GM12878 (cell line): ENCODE data around the gene EPDR1. TPM values are rescaled to one million over a fixed set of nuclear protein-coding genes. Genes with fewer than 3 reads are reported as not detected.

Source experiments
- ATAC-seq: fragments of 200-7000 bp; cut with Tn5 transposase; 3 replicates; pipeline ENCODE4 v1.9.1; 2020; ENCODE audit warnings: mild to moderate bottlenecking, moderate library complexity
- BruUV-seq: library from RNA; stranded (reverse); fragments of 400-500 nt; replicated peaks from 2 replicates; lab custom pipeline; 2021; lab: Mats Ljungman, UMichigan
- CTCF ChIA-PET: fragments of 300-600 bp; sonication (Branson Sonifier 250); formaldehyde crosslinking; extraction: SDS; loops from one replicate; lab custom pipeline; 2021; ENCODE audit warnings: inconsistent platforms; lab: Yijun Ruan, JAX
- POLR2A ChIA-PET: fragments of 350-600 bp; formaldehyde crosslinking; extraction: SDS; loops from one replicate; lab custom pipeline; 2021; ENCODE audit warnings: inconsistent platforms; lab: Charles Lee
- RAD21 ChIA-PET: fragments of 300-600 bp; sonication (Branson Sonifier 250); formaldehyde crosslinking; loops from one replicate; lab custom pipeline; 2023; ENCODE audit warnings: antibody characterized with exemption; ENCODE audit not compliant: unreplicated experiment; lab: Charles Lee
- SMC1A ChIA-PET: fragments of 300-600 bp; sonication (Branson Sonifier 250); formaldehyde crosslinking; loops from one replicate; lab custom pipeline; 2023; ENCODE audit not compliant: unreplicated experiment, uncharacterized antibody; lab: Charles Lee
- DNase-seq: peaks from one replicate; pipeline ENCODE4 v3.0.0-alpha.2; 2011; ENCODE audit warnings: low read depth, low spot score
- FAIRE-seq: peaks from 3 replicates; lab custom pipeline; 2011; peaks lifted over from hg19 to GRCh38; lab: Jason Lieb, UNC
- H2AFZ ChIP-seq: 2 replicates; pipeline ENCODE4 v1.6.0; 2011; ENCODE audit warnings: low read depth, low read length, control low read depth; ENCODE audit not compliant: control insufficient read depth
- H3K27ac ChIP-seq: 2 replicates; pipeline ENCODE4 v1.5.1; 2011; ENCODE audit warnings: control low read depth; ENCODE audit not compliant: control insufficient read depth, insufficient read depth
- H3K27me3 ChIP-seq, 2 experiments: replicated peaks in 1 of 2; 2 replicates each; pipeline versions ENCODE4 v1.6.0 to v1.6.1; 2011; ENCODE audit warnings: low read length in 1 of 2; ENCODE audit not compliant: control insufficient read depth in 2 of 2, insufficient read depth in 2 of 2
- H3K36me3 ChIP-seq, 2 experiments: 2 replicates each; pipeline ENCODE4 v1.5.1; 2011; ENCODE audit warnings: low read length in 1 of 2; ENCODE audit not compliant: control insufficient read depth in 2 of 2, insufficient read depth in 2 of 2
- H3K4me1 ChIP-seq: 2 replicates; pipeline ENCODE4 v1.6.1; 2011; ENCODE audit warnings: mild to moderate bottlenecking, low read length, moderate library complexity, mixed read lengths; ENCODE audit not compliant: control insufficient read depth, insufficient read depth
- H3K4me2 ChIP-seq: 2 replicates; pipeline ENCODE4 v1.6.0; 2011; ENCODE audit warnings: control low read depth; ENCODE audit not compliant: control insufficient read depth, insufficient read depth
- H3K4me3 ChIP-seq: fragments of 200-600 bp; sonication (generic); 2 replicates; pipeline ENCODE4 v1.5.1; 2016
- H3K79me2 ChIP-seq: 2 replicates; pipeline ENCODE4 v1.6.0; 2011; ENCODE audit warnings: low read length; ENCODE audit not compliant: control insufficient read depth, insufficient read depth
- H3K9ac ChIP-seq: 2 replicates; pipeline ENCODE4 v1.8.0; 2011; ENCODE audit warnings: low read length, control low read depth, mixed read lengths; ENCODE audit not compliant: control insufficient read depth, insufficient read depth
- H3K9me3 ChIP-seq: replicated peaks from 3 replicates; pipeline ENCODE4 v1.5.1; 2011; ENCODE audit warnings: mild to moderate bottlenecking, low read length; ENCODE audit not compliant: control insufficient read depth, insufficient read depth
- H4K20me1 ChIP-seq: 2 replicates; pipeline ENCODE4 v1.6.0; 2011; ENCODE audit not compliant: control insufficient read depth, insufficient read depth
- BCL11A ChIP-seq: IDR thresholded peaks from 2 replicates; pipeline ENCODE4 v1.6.1; 2011; ENCODE audit warnings: low read depth, low read length
- BHLHE40 ChIP-seq, 2 experiments: fragments of 450-650 bp in 1 of 2; IDR thresholded peaks; 2 replicates each; pipeline ENCODE4 v1.6.1; 2011 to 2017; ENCODE audit warnings: low read depth in 2 of 2, borderline replicate concordance in 1 of 2, improper control_type of control experiment in 1 of 2, low read length in 1 of 2, mild to moderate bottlenecking in 1 of 2
- CBFB ChIP-seq: IDR thresholded peaks from 2 replicates; pipeline ENCODE4 v1.6.1; 2016; ENCODE audit warnings: antibody characterized with exemption, low read depth
- ESRRA ChIP-seq: IDR thresholded peaks from 2 replicates; pipeline ENCODE4 v1.6.1; 2012; ENCODE audit warnings: mild to moderate bottlenecking, low read length, improper control_type of control experiment
- FOXM1 ChIP-seq: IDR thresholded peaks from 2 replicates; pipeline ENCODE4 v1.6.1; 2012; ENCODE audit warnings: low read depth, mild to moderate bottlenecking, inconsistent platforms, low read length, moderate library complexity
- LARP7 ChIP-seq: fragments of 450-650 bp; IDR thresholded peaks from 2 replicates; pipeline ENCODE4 v1.6.1; 2017; ENCODE audit warnings: mild to moderate bottlenecking
- MLLT1 ChIP-seq: fragments of 450-650 bp; IDR thresholded peaks from 2 replicates; pipeline ENCODE4 v1.6.1; 2016; ENCODE audit warnings: mild to moderate bottlenecking
- NFIC ChIP-seq: IDR thresholded peaks from 2 replicates; pipeline ENCODE4 v1.6.1; 2012; ENCODE audit warnings: low read depth, mild to moderate bottlenecking, inconsistent platforms, low read length, moderate library complexity
- RAD51 ChIP-seq: fragments of 450-650 bp; IDR thresholded peaks from 2 replicates; pipeline ENCODE4 v1.6.1; 2016; ENCODE audit warnings: moderate library complexity, mild to moderate bottlenecking, inconsistent platforms
- RUNX3 ChIP-seq: IDR thresholded peaks from 2 replicates; pipeline ENCODE4 v1.6.1; 2012; ENCODE audit warnings: low read length, inconsistent platforms
- STAT1 ChIP-seq: fragments of 450-650 bp; conservative IDR thresholded peaks from 2 replicates; pipeline ENCODE4 v1.6.1; 2014; ENCODE audit warnings: antibody characterized with exemption, mild to moderate bottlenecking
- TCF12 ChIP-seq: IDR thresholded peaks from 2 replicates; pipeline ENCODE4 v1.6.1; 2011; ENCODE audit warnings: low read depth, mild to moderate bottlenecking, low read length
- USF1 ChIP-seq: IDR thresholded peaks from 2 replicates; pipeline ENCODE4 v1.6.1; 2011; ENCODE audit warnings: borderline replicate concordance, low read depth, mild to moderate bottlenecking, moderate library complexity, mixed read lengths, low read length; ENCODE audit not compliant: insufficient read depth; ENCODE audit errors: extremely low read length
- YY1 ChIP-seq: IDR thresholded peaks from 2 replicates; pipeline ENCODE4 v1.6.1; 2011; ENCODE audit warnings: low read depth, mild to moderate bottlenecking, low read length
- ZBTB40 ChIP-seq: fragments of 450-650 bp; IDR thresholded peaks from 2 replicates; pipeline ENCODE4 v1.6.1; 2016; ENCODE audit warnings: mild to moderate bottlenecking, moderate library complexity, borderline replicate concordance
- WGBS: methylation state at CpG from one replicate; pipeline ENCODE4 v1.1.6; 2016; ENCODE audit warnings: low lambda C conversion rate; ENCODE audit not compliant: insufficient replicate concordance, insufficient coverage; ENCODE audit errors: missing lambda C conversion rate; 5-methylcytosine and 5-hydroxymethylcytosine counted together
- in situ Hi-C: fragments of 300-500 bp; cut with MboI; formaldehyde crosslinking; loops from 9 replicates; pipeline ENCODE4 v1.14.3; 2018; ENCODE audit warnings: mixed read lengths
- intact Hi-C: fragments of 100-400 bp; cut with micrococcal nuclease; formaldehyde crosslinking; loops from one replicate; pipeline ENCODE4 v1.14.2; 2022; ENCODE audit not compliant: unreplicated experiment
- polyA plus RNA-seq, 11 experiments: library from polyadenylated mRNA; depleted of rRNA in 4 of 11; unstranded in 6 of 11; stranded (reverse) in 5 of 11; fragments of >200 nt; fragmentation: Nextera tagmentation in 4 of 11; fragmentation: Illumina TruSeq in 1 of 11; extraction: Ambion mirVana in 4 of 11; extraction: Trizol in 1 of 11; gene quantifications; 1 replicate in 1 of 11; 2 replicates in 10 of 11; pipeline versions ENCODE4 v1.2.1 to v1.2.3, GENCODE V29; 2011 to 2016; ENCODE audit warnings: inconsistent platforms in 2 of 11, missing spikeins in 2 of 11, low read depth in 1 of 11
- total RNA-seq, 4 experiments: library from RNA; depleted of rRNA in 3 of 4; stranded (reverse); fragments of >200 nt in 3 of 4; fragmentation: Illumina TruSeq in 1 of 4; extraction: Trizol in 1 of 4; gene quantifications; 2 replicates each; pipeline versions ENCODE4 v1.2.1 to v1.2.3, GENCODE V29; 2013 to 2021

The EPDR1 gene
- total and polyA plus RNA-seq, 10 of the 15 experiments (the other 5 are each of a cell fraction or from before 2014, with no cell fraction given), result 1.2 to 18.8 (median 4.7) TPM

DNA sequence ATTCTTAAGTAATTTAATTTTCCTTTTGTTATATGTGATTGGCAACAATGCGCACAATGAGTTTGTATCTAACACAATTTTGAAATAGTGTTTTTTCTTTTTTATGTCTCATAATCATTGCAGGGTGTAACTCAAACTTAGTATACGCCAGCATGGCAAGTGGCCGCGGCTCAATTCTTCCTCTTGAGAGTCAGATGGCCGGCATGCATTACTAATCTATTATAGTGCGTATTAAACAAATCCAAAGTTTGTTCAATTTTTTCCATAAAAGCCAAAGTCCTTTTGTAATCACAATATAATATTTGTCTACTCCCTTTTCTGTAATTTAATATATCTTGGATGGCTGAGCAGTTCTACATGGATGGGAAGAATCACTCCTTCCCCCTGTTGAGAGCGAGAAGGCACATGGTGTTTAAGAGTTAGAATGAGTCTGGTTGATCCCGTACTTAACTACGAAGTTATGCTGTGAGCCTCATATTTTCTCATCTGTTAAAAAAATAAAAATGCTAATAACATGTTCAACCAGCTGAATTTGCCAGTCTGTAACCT, 12.7 kb downstream of the EPDR1 start (continued):
- TF ChIP-seq YY1 (no peak), ZBTB40 (no peak), TCF12 (no peak), ESRRA (no peak), RUNX3 (no peak)

DNA sequence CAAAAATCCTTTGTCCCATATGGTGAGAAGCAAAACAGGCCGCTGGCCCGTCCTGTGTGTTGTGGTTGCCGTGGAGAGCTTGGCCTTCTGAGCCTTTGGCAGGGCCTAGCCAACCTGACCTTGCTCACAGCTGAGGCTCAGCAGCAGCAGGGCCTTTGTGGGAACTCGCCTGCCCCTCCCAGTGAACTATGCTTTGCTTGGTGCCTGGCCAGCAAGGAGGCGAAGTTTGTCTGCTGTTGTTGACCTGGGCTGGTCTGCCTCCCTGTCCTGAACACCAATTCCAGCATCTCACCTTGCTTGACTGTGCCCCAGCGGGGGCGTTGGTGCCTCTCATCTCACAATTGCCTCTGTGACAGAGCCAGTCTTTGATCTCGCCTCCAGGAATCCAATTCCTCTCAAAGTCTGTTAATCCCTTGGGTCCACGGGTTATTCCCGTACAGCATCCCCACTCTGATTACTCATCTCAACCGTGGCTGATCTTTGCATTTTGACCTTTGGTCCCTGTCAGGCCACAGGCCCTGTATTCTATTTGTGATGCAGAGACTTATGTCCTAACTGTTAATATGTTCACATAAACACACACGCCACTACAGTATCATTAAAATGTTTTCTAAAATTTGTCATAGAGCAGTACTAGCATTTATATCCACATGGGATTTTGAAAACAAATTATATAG, 22.6 kb downstream of the EPDR1 start:
- RAD21 ChIA-PET, result interaction anchor here (3.5 kb wide), 1 partner anchor 23 kb away, joined by 30 read pairs; the partner anchor contains the start of gene EPDR1
- TF ChIP-seq NFIC, result no peak
- TF ChIP-seq MLLT1, result peak; percentile 98
- TF ChIP-seq BHLHE40 (IDR thresholded peaks at IDR 0.05; ENCODE audit: borderline replicate concordance in 1 of 2, low read depth in 2 of 2, low read length in 1 of 2), result 0 out of 4 replicates have a peak, but pooled peaks of 1 of the 2 experiments have one; percentile 21
- no peak for TF ChIP-seq STAT1
- TF ChIP-seq TCF12, result no peak
- no peak for TF ChIP-seq FOXM1
- TF ChIP-seq CBFB, result no peak
- peak; percentile 82; the same call in 1 of the 2 replicates for TF ChIP-seq LARP7
- no peak for TF ChIP-seq USF1
- TF ChIP-seq BCL11A, result peak; percentile 16; the same call in 1 of the 2 replicates
- TF ChIP-seq RAD51, result no peak

More for the DNA sequence above, 22.6 kb downstream of the EPDR1 start:
- no peaks in the 10 kb centered on the region for H3K36me3 ChIP-seq
- in situ Hi-C loops, result no loop called here
- ChIA-PET SMC1A (interaction anchor here (1.0 to 7.7 kb wide), 4 partner anchors 13 to 42 kb away, joined by 3 to 98 read pairs (median 4); partner anchors contain the start of genes EPDR1 and SFRP4), CTCF (interaction anchor here (1.1 to 6.1 kb wide), 5 partner anchors 8 to 42 kb away, joined by 3 to 108 read pairs (median 3); partner anchors contain the start of genes EPDR1 and SFRP4), POLR2A (interaction anchor here (0.9 to 2.2 kb wide), 3 partner anchors 22 to 127 kb away, joined by 3 to 17 read pairs (median 11); partner anchors contain the start of genes EPDR1 and SFRP4)
- peak; percentile 67 for ATAC-seq
- no peaks in the 10 kb centered on the region for H3K79me2 ChIP-seq
- no peak overlapping the region for H3K4me3 ChIP-seq
- no peak overlapping the region for H3K27ac ChIP-seq
- peak; percentile 33 for DNase-seq
- H3K27me3 ChIP-seq, result no peaks in the 10 kb centered on the region
- intact Hi-C loops, result no loop called here
- H3K9me3 ChIP-seq, result no peaks in the 10 kb centered on the region; the same call in 2 of the 3 replicates
- no peak for FAIRE-seq
- no peak overlapping the region for H3K4me2 ChIP-seq
- H2AFZ ChIP-seq, result peak overlapping the region; percentile 46
- 52% methylated on average over 12 of the region's 12 CpGs for WGBS
- no peaks in the 10 kb centered on the region for H4K20me1 ChIP-seq
- H3K4me1 ChIP-seq, result peaks cover 3% of the 10 kb centered on the region; the same call in 1 of the 2 replicates
- no TSS peak for BruUV-seq
- H3K9ac ChIP-seq, result no peak overlapping the region
